Measurements from ENCODE around the gene JCAD.
"Not testable (repeated sequence)": the region's sequence is repeated elsewhere in the genome, so short reads cannot be mapped to it uniquely, and the experiment has no call there.

Gene JCAD

GRCh38 chr10:30022590-30022989 is 36.8 kb downstream of the JCAD start:
- DNase-seq, result no peak

GRCh38 chr10:30019468-30019867 is 39.9 kb downstream of the JCAD start:
- no peak for DNase-seq

- DNase-seq, result no peak
Measured at GRCh38 chr10:30018496-30018895, 40.9 kb downstream of the JCAD start.

GRCh38 chr10:30017966-30018365 is 41.4 kb downstream of the JCAD start:
- no peak for DNase-seq

GRCh38 chr10:30017556-30017955 is 41.8 kb downstream of the JCAD start:
- no peak for DNase-seq

GRCh38 chr10:30014511-30014910 is 44.9 kb downstream of the JCAD start:
- DNase-seq, result no peak

- DNase-seq, result no peak
Measured at GRCh38 chr10:30013757-30014156, 45.6 kb downstream of the JCAD start.

GRCh38 chr10:30011956-30012647 is 47.3 kb downstream of the JCAD start:
- DNase-seq, result no peak

- DNase-seq, result no peak
Measured at GRCh38 chr10:30011396-30011795, 48.0 kb downstream of the JCAD start.

- no peak for DNase-seq
Measured at GRCh38 chr10:30007406-30007805, 52.0 kb downstream of the JCAD start.

GRCh38 chr10:30006410-30006809 is 53.0 kb downstream of the JCAD start:
- DNase-seq, result no peak

- not testable (repeated sequence) for DNase-seq
Measured at GRCh38 chr10:30005116-30005515, 54.3 kb downstream of the JCAD start.

GRCh38 chr10:30002426-30003266 is 56.7 kb downstream of the JCAD start:
- DNase-seq, result peak; percentile 51

GRCh38 chr10:30000802-30001571 is 58.4 kb downstream of the JCAD start:
- no peak for DNase-seq

GRCh38 chr10:29998142-29998808 is 61.1 kb downstream of the JCAD start:
- peak; percentile 71 for DNase-seq

- DNase-seq, result no peak
Measured at GRCh38 chr10:29994811-29995210, 64.6 kb downstream of the JCAD start.

- DNase-seq, result no peak
Measured at GRCh38 chr10:29993319-29993915, 66.0 kb downstream of the JCAD start.

- no peak for DNase-seq
Measured at GRCh38 chr10:29992914-29993313, 66.5 kb downstream of the JCAD start.

- no peak for DNase-seq
Measured at GRCh38 chr10:29991382-29991781, 68.0 kb downstream of the JCAD start.

GRCh38 chr10:29987471-29987870 is 71.9 kb downstream of the JCAD start:
- DNase-seq, result no peak

GRCh38 chr10:29982997-29983648 is 76.3 kb downstream of the JCAD start:
- no peak for DNase-seq

GRCh38 chr10:29981510-29981909 is 77.9 kb downstream of the JCAD start:
- DNase-seq, result no peak
